HCT116 (cell line): ENCODE results near the gene AAR2. TPM values are rescaled to one million over a fixed set of nuclear protein-coding genes. Genes with fewer than 3 reads are reported as not detected.

Source experiments
- ATAC-seq: fragments of 200-7000 bp; cut with Tn5 transposase; 2 replicates; pipeline ENCODE4 v1.9.1; 2020; ENCODE audit warnings: mild to moderate bottlenecking, moderate library complexity
- BruUV-seq: library from RNA; stranded (reverse); fragments of 400-500 nt; replicated peaks from 2 replicates; lab custom pipeline; 2021; lab: Mats Ljungman, UMichigan
- CTCF ChIA-PET: fragments of 300-600 bp; sonication (Branson Sonifier 250); formaldehyde crosslinking; loops from one replicate; lab custom pipeline; 2021; ENCODE audit warnings: antibody characterized with exemption; lab: Charles Lee
- POLR2A ChIA-PET: fragments of 300-600, 350-600 bp; sonication (Branson Sonifier 250); formaldehyde crosslinking; loops from one replicate; lab custom pipeline; 2021; ENCODE audit warnings: antibody characterized with exemption; lab: Charles Lee
- RAD21 ChIA-PET, 2 experiments: fragments of 300-600 bp; sonication (Branson Sonifier 250); formaldehyde crosslinking; loops; one replicate each; lab custom pipeline; 2023; ENCODE audit warnings: low total read pairs in 2 of 2; ENCODE audit not compliant: uncharacterized antibody in 2 of 2, unreplicated experiment in 2 of 2, low non-redundant PET in 1 of 2; lab: Charles Lee
- DNase-seq: peaks from one replicate; pipeline ENCODE4 v3.0.0-alpha.2; 2010; ENCODE audit warnings: low read depth, low spot score
- H2AFZ ChIP-seq: fragments of 200-600 bp; shearing (Covaris generic), sonication (generic); 2 replicates; pipeline ENCODE4 v1.6.1; 2017; ENCODE audit warnings: low read depth, mixed run types, mixed read lengths, antibody characterized with exemption, low read length; ENCODE audit not compliant: poor library complexity, severe bottlenecking
- H3K27ac ChIP-seq: 2 replicates; pipeline ENCODE4 v1.5.1; 2012; ENCODE audit warnings: low read depth, low read length
- H3K27me3 ChIP-seq: fragments of 200-600 bp; sonication (generic); 2 replicates; pipeline ENCODE4 v1.6.1; 2016; ENCODE audit warnings: mixed run types, low read length, mixed read lengths; ENCODE audit not compliant: insufficient read depth
- H3K36me3 ChIP-seq, 2 experiments: fragments of 200-500 bp in 1 of 2; fragments of 200-600 bp in 1 of 2; sonication (Bioruptor generic) in 1 of 2; sonication (generic) in 1 of 2; 2 replicates each; pipeline versions ENCODE4 v1.5.1 to v1.6.1; 2014 to 2016; ENCODE audit warnings: low read length in 2 of 2, inconsistent platforms in 1 of 2, mixed read lengths in 1 of 2, mixed run types in 1 of 2; ENCODE audit not compliant: insufficient read depth in 2 of 2, control insufficient read depth in 1 of 2
- H3K4me1 ChIP-seq, 2 experiments: fragments of 200-600 bp in 1 of 2; sonication (generic) in 1 of 2; 2 replicates each; pipeline versions ENCODE4 v1.5.1 to v1.6.1; 2012 to 2017; ENCODE audit warnings: low read length in 2 of 2, inconsistent platforms in 1 of 2, mild to moderate bottlenecking in 1 of 2, mixed read lengths in 1 of 2, mixed run types in 1 of 2, moderate library complexity in 1 of 2; ENCODE audit not compliant: insufficient read depth in 2 of 2, control insufficient read depth in 1 of 2
- H3K4me2 ChIP-seq: fragments of 200-600 bp; sonication (generic); 2 replicates; pipeline ENCODE4 v1.6.1; 2017; ENCODE audit warnings: mixed run types, low read length, mixed read lengths
- H3K4me3 ChIP-seq, 2 experiments: fragments of 200-600 bp in 1 of 2; sonication (generic) in 1 of 2; replicated peaks in 1 of 2; 2 replicates each; pipeline ENCODE4 v1.5.1; 2011 to 2016; ENCODE audit warnings: low read length in 2 of 2, control low read depth in 1 of 2, low read depth in 1 of 2, mild to moderate bottlenecking in 1 of 2, mixed read lengths in 1 of 2, mixed run types in 1 of 2
- H3K79me2 ChIP-seq: fragments of 200-600 bp; sonication (generic); 2 replicates; pipeline ENCODE4 v1.6.1; 2017; ENCODE audit warnings: mild to moderate bottlenecking, mixed run types, low read length, moderate library complexity, mixed read lengths; ENCODE audit not compliant: insufficient read depth
- H3K9ac ChIP-seq: fragments of 200-600 bp; sonication (generic); 2 replicates; pipeline ENCODE4 v1.6.1; 2016; ENCODE audit warnings: low read length, mixed read lengths
- H3K9me2 ChIP-seq: fragments of 200-600 bp; sonication (generic), shearing (Covaris generic); 2 replicates; pipeline ENCODE4 v1.6.1; 2017; ENCODE audit warnings: mixed run types, mild to moderate bottlenecking, moderate library complexity; ENCODE audit not compliant: insufficient read depth
- H3K9me3 ChIP-seq, 2 experiments: fragments of 200-500 bp in 1 of 2; fragments of 200-600 bp in 1 of 2; sonication (Bioruptor generic) in 1 of 2; sonication (generic) in 1 of 2; 2 replicates each; pipeline ENCODE4 v1.6.1; 2014 to 2017; ENCODE audit warnings: low read length in 2 of 2, mixed read lengths in 2 of 2, inconsistent platforms in 1 of 2, low read depth in 1 of 2, mild to moderate bottlenecking in 1 of 2, mixed run types in 1 of 2, moderate library complexity in 1 of 2; ENCODE audit not compliant: control insufficient read depth in 1 of 2, insufficient read depth in 1 of 2
- H4K20me1 ChIP-seq: fragments of 200-600 bp; sonication (generic), shearing (Covaris generic); 2 replicates; pipeline ENCODE4 v1.6.1; 2017; ENCODE audit warnings: mixed run types, mild to moderate bottlenecking, moderate library complexity; ENCODE audit not compliant: insufficient read depth
- CBX3 ChIP-seq: IDR thresholded peaks from 2 replicates; pipeline ENCODE4 v1.6.1; 2012; ENCODE audit warnings: low read depth
- CEBPB ChIP-seq: IDR thresholded peaks from 2 replicates; pipeline ENCODE4 v1.6.1; 2012; ENCODE audit warnings: low read depth
- EZH2 ChIP-seq: fragments of 200-600 bp; sonication (generic); IDR thresholded peaks from 2 replicates; pipeline ENCODE4 v1.6.1; 2017; ENCODE audit warnings: antibody characterized with exemption, mixed run types
- FOSL1 ChIP-seq: IDR thresholded peaks from 2 replicates; pipeline ENCODE4 v1.6.1; 2012; ENCODE audit warnings: low read depth
- POLR2AphosphoS5 ChIP-seq: IDR thresholded peaks from 2 replicates; pipeline ENCODE4 v1.6.1; 2011; ENCODE audit warnings: mild to moderate bottlenecking, low read depth, low read length, moderate library complexity
- RAD21 ChIP-seq: IDR thresholded peaks from 2 replicates; pipeline ENCODE4 v1.6.1; 2012; ENCODE audit warnings: low read depth, mild to moderate bottlenecking
- REST ChIP-seq: IDR thresholded peaks from 2 replicates; pipeline ENCODE4 v1.6.1; 2012; ENCODE audit warnings: low read depth
- SRF ChIP-seq: IDR thresholded peaks from 2 replicates; pipeline ENCODE4 v1.6.1; 2012; ENCODE audit warnings: low read depth
- ZFX ChIP-seq: fragments of 450-650 bp; IDR thresholded peaks from 2 replicates; pipeline ENCODE4 v1.6.1; 2017
- intact Hi-C: fragments of 100-400 bp; cut with micrococcal nuclease; formaldehyde crosslinking; loops from 2 replicates; pipeline ENCODE4 v1.10.0; 2022
- total RNA-seq: library from RNA; stranded (reverse); gene quantifications from one replicate; pipeline ENCODE4 v1.2.1, GENCODE V29; 2021; ENCODE audit not compliant: unreplicated experiment
- TF ChIP-seq, protein P1 (sequence below): IDR thresholded peaks from 2 replicates; pipeline ENCODE4 v1.6.1; 2012
- TF ChIP-seq, protein P2 (sequence below), 3 experiments: fragments of 200-600 bp in 1 of 3; sonication (generic) in 1 of 3; IDR thresholded peaks in 2 of 3; conservative IDR thresholded peaks in 1 of 3; 2 replicates each; pipeline ENCODE4 v1.5.1; 2012 to 2017; ENCODE audit warnings: low read depth in 2 of 3, low read length in 2 of 3, antibody characterized with exemption in 1 of 3, borderline replicate concordance in 1 of 3, control low read depth in 1 of 3, mild to moderate bottlenecking in 1 of 3, mixed read lengths in 1 of 3, mixed run types in 1 of 3, moderate library complexity in 1 of 3; ENCODE audit not compliant: insufficient read depth in 1 of 3

Gene AAR2
- total RNA-seq, 1 experiment from 2014 or later = 23.3 TPM

GRCh38 chr20:36236786-36237121 lies 476 bp downstream of the AAR2 start (continued):
- no peak for TF ChIP-seq REST
- TF ChIP-seq, protein P1, sequence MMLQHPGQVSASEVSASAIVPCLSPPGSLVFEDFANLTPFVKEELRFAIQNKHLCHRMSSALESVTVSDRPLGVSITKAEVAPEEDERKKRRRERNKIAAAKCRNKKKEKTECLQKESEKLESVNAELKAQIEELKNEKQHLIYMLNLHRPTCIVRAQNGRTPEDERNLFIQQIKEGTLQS = no peak
- no peak for TF ChIP-seq FOSL1
- TF ChIP-seq RAD21 = no peak

DNA sequence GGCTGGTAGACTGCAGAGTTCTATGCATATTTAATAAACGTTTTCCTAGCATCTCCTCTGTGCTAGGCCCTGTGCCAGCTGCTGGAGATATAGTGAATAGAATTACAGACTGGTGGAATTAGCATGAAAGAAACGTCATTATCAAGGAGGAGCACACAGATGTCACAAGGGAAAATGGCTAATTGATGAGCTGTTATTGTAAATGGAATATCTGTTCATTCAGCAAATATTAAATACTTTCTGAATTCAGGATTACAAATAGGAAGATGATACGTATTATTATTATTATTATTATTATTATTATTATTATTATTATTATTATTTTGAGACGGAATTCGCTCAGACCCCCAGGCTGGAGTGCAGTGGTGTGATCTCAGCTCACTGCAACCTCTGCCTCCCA lies 1.2 kb downstream of the AAR2 start:
- ChIA-PET POLR2A (interaction anchor here (1.4 kb wide), 1 partner anchor 33 kb away, joined by 5 read pairs; no protein-coding TSS in a partner anchor), RAD21 (interaction anchor here in 1 of 2 experiments (1.4 kb wide), 1 partner anchor 162 kb away, joined by 4 read pairs; no protein-coding TSS in a partner anchor), CTCF (interaction anchor here (2.3 kb wide), 1 partner anchor 162 kb away, joined by 7 read pairs; no protein-coding TSS in a partner anchor)
- intact Hi-C loops = no loop called here
- Histone ChIP-seq H2AFZ (no peak overlapping the region), H4K20me1 (no peaks in the 10 kb centered on the region), H3K9me3 (no peaks in the 10 kb centered on the region), H3K36me3 (peaks cover 10 to 24% of the 10 kb centered on the region in 2 experiments; a peak in 3 of 4 replicates), H3K9ac (peak overlapping the region; percentile 85), H3K4me1 (peaks cover 10 to 13% of the 10 kb centered on the region in 2 experiments), H3K4me3 (peak overlapping the region; percentile 68 to 91), H3K27ac (no peak overlapping the region), H3K27me3 (no peaks in the 10 kb centered on the region), H3K9me2 (no peaks in the 10 kb centered on the region), H3K4me2 (peak overlapping the region; percentile 85), H3K79me2 (peaks cover 62% of the 10 kb centered on the region)
- no peak for ATAC-seq
- TF ChIP-seq REST (no peak), EZH2 (no peak), CEBPB (no peak), SRF (no peak), ZFX (no peak), CBX3 (no peak), POLR2AphosphoS5 (no peak)
- TF ChIP-seq, protein P2, sequence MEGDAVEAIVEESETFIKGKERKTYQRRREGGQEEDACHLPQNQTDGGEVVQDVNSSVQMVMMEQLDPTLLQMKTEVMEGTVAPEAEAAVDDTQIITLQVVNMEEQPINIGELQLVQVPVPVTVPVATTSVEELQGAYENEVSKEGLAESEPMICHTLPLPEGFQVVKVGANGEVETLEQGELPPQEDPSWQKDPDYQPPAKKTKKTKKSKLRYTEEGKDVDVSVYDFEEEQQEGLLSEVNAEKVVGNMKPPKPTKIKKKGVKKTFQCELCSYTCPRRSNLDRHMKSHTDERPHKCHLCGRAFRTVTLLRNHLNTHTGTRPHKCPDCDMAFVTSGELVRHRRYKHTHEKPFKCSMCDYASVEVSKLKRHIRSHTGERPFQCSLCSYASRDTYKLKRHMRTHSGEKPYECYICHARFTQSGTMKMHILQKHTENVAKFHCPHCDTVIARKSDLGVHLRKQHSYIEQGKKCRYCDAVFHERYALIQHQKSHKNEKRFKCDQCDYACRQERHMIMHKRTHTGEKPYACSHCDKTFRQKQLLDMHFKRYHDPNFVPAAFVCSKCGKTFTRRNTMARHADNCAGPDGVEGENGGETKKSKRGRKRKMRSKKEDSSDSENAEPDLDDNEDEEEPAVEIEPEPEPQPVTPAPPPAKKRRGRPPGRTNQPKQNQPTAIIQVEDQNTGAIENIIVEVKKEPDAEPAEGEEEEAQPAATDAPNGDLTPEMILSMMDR (IDR thresholded peaks at IDR 0.05 in 2 of 3, conservative IDR thresholded peaks at IDR 0.05 in 1 of 3; ENCODE audit: borderline replicate concordance in 1 of 3, insufficient read depth in 1 of 3, low read depth in 2 of 3, low read length in 2 of 3) = no peak
- no peak for DNase-seq
- no TSS peak for BruUV-seq
